Pancreas (tissue), 10 donors: Measurements from ENCODE around the gene PHF2. TPM values are rescaled to one million over a fixed set of nuclear protein-coding genes. Genes with fewer than 3 reads are reported as not detected.

Source experiments
- ATAC-seq, 4 donors: fragments of 200-7000 bp; cut with Tn5 transposase; one replicate each; pipeline versions ENCODE4 v1.8.0 to v1.9.1; 2020; ENCODE audit warnings: mild to moderate bottlenecking in 4 of 4, moderate library complexity in 4 of 4
- DNase-seq, 6 donors: peaks; one replicate each; pipeline ENCODE4 v3.0.0-alpha.2; 2020
- FAIRE-seq: peaks from 2 replicates; lab custom pipeline; 2012; peaks lifted over from hg19 to GRCh38; lab: Jason Lieb, UNC
- H3K27ac ChIP-seq, 4 donors: fragments of 200-600 bp; sonication (generic); 1 replicate in 3 of 4; 2 replicates in 1 of 4; pipeline versions ENCODE4 v1.5.0 to v1.8.0; 2020
- H3K27me3 ChIP-seq, 4 donors: fragments of 200-600 bp; one replicate each; pipeline ENCODE4 v1.8.0; 2021
- H3K36me3 ChIP-seq, 3 donors: fragments of 200-600 bp; sonication (generic) in 1 of 3; one replicate each; pipeline versions ENCODE4 v1.5.0 to v1.8.0; 2020 to 2021
- H3K4me1 ChIP-seq, 3 donors: fragments of 200-600 bp; one replicate each; pipeline ENCODE4 v1.8.0; 2021
- H3K4me3 ChIP-seq, 4 donors: fragments of 200-600 bp; sonication (generic) in 2 of 4; one replicate each; pipeline versions ENCODE4 v1.5.0 to v1.8.0; 2020 to 2021
- H3K9me3 ChIP-seq, 4 donors: fragments of 200-600 bp; one replicate each; pipeline ENCODE4 v1.8.0; 2021
- WGBS, 2 donors: extraction: QIAGEN DNeasy Blood & Tissue Kit; methylation state at CpG; one replicate each; pipeline ENCODE4 v1.1.7; 2013; 5-methylcytosine and 5-hydroxymethylcytosine counted together
- intact Hi-C, 3 donors: fragments of 100-400 bp; cut with DNase I; formaldehyde crosslinking; loops; one replicate each; pipeline versions ENCODE4 v1.11.1 to v1.14.2; 2022
- polyA plus RNA-seq, 2 donors: library from polyadenylated mRNA; stranded (reverse); fragments of 200-250 nt; gene quantifications; one replicate each; pipeline ENCODE4 v1.2.3, GENCODE V29; 2013
- total RNA-seq, 6 donors: library from RNA; stranded (reverse); fragmentation: NEBNext Ultra II Directional in 4 of 6; extraction: Animal tissue kit (Norgen Biotek cat#: 25700) in 4 of 6; gene quantifications; one replicate each; pipeline versions ENCODE4 v1.2.1 to v1.2.4, GENCODE V29; 2021 to 2023
- TF ChIP-seq, protein P1 (sequence below), 4 donors: fragments of 200-600 bp; sonication (generic) in 3 of 4; IDR thresholded peaks; one replicate each; pipeline versions ENCODE4 v1.5.0 to v1.8.0; 2021; ENCODE audit warnings: antibody characterized with exemption in 4 of 4
- donor health status: healthy with polysubstance abuse.
- donor health status: DM: no; HTN: no; CAD: no; lungs with moderate emphysema.
- donor health status: DM: no; HTN: no; CAD: no.
- donor health status: control.
- donor health status: control.
- donor health status: Bipolar disorder and iron deficiency.
- donor health status: DM: yes; HTN: yes; CAD: no.
- donor health status: DM: no; HTN: no; CAD: no.
- donor health status: DM: no; HTN: no; CAD: no.
- donor health status: DM: yes; HTN: yes; CAD: no.

The PHF2 gene
- total and polyA plus RNA-seq, 8 donors: 10.8 to 24.8 (median 12.7) TPM

DNA sequence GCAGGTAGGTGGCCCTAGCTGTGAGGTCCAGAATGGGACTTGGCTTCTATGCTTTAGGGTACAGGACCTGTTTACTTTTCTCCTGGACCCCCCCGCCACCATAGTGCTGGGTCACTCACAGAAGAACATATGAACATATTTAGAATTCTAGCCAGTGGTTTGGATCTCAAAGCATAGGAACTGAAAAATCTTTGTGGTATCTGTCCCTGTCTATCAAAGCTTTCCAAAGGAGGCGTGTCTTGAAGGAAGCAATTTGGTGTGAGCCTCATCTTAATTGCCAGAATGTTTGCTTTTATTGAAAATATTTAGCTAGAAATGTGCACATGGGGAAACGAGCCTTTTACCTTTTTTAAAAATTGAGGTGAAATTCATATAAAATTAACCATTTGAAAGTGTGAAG lies 6.2 kb downstream of the PHF2 start:
- Histone ChIP-seq H3K4me3 (no peak overlapping the region), H3K27me3 (no peaks in the 10 kb centered on the region), H3K36me3 (no peaks in the 10 kb centered on the region), H3K4me1 (peaks cover 39 to 44% (median 44%) of the 10 kb centered on the region in 3 donors), H3K27ac (peak overlapping the region; percentile 61 to 87 (median 80)), H3K9me3 (no peaks in the 10 kb centered on the region)
- TF ChIP-seq, protein P1, sequence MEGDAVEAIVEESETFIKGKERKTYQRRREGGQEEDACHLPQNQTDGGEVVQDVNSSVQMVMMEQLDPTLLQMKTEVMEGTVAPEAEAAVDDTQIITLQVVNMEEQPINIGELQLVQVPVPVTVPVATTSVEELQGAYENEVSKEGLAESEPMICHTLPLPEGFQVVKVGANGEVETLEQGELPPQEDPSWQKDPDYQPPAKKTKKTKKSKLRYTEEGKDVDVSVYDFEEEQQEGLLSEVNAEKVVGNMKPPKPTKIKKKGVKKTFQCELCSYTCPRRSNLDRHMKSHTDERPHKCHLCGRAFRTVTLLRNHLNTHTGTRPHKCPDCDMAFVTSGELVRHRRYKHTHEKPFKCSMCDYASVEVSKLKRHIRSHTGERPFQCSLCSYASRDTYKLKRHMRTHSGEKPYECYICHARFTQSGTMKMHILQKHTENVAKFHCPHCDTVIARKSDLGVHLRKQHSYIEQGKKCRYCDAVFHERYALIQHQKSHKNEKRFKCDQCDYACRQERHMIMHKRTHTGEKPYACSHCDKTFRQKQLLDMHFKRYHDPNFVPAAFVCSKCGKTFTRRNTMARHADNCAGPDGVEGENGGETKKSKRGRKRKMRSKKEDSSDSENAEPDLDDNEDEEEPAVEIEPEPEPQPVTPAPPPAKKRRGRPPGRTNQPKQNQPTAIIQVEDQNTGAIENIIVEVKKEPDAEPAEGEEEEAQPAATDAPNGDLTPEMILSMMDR (IDR thresholded peaks at IDR 0.05): no peak
- no peak for FAIRE-seq
- no peak for DNase-seq
- ATAC-seq: peak in 2 of 4 donors; percentile 1 to 2
- WGBS, 2 donors: 22 to 31% methylated on average over 3 of the region's 3 CpGs
- intact Hi-C loops: no loop called here

DNA sequence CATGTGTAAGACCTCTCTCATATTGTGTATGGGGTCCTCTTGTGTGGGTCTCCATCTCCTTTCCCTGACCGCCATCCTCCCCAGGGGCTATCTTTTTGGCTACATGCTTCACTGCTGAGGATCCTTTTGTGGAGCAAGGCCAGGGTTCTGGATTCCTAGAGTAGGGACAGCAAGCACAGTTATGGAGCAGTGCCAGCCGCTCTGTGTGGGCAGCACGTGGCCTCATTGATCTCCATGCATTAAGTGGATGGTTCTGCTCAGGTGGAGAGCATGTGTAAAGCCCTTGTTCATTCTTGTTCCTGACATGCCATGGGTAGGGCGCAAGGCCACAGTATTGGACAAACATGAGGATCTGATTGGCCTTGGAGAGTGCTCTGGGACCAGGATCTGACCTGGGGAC lies 8.9 kb downstream of the PHF2 start:
- Histone ChIP-seq H3K36me3 (no peaks in the 10 kb centered on the region), H3K9me3 (no peaks in the 10 kb centered on the region), H3K27ac (no peak overlapping the region), H3K27me3 (no peaks in the 10 kb centered on the region), H3K4me3 (no peak overlapping the region), H3K4me1 (peaks cover 43 to 44% (median 43%) of the 10 kb centered on the region in 3 donors)
- FAIRE-seq (no peak), DNase-seq (peak in 1 of 6 donors; percentile 10), ATAC-seq (no peak)
- TF ChIP-seq, protein P1 (IDR thresholded peaks at IDR 0.05): no peak
- intact Hi-C loops: no loop called here
- WGBS, 2 donors: 70 to 75% methylated on average over 4 of the region's 4 CpGs

DNA sequence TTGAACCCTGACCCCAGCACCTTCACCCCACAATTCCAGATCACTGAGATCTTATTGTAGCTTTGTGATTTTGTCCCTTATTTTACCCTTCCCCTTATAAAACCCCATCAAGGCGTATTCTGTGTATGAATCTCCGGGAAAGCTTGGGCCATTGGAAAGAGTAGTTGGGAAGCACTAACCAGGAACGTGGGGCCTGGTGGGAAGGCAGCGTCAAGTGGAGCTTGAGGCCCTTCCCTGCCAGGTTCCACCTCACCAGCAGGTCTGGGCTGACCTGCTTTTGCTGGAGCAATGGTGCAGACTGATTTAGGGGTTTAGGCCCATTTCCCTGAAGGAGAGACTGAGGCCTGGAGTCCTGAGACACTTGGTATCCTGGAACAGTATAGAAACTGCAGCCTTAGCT lies 9.3 kb downstream of the PHF2 start:
- FAIRE-seq: no peak
- H3K4me1 ChIP-seq: peaks cover 38 to 40% (median 39%) of the 10 kb centered on the region in 3 donors
- intact Hi-C loops: no loop called here
- peak in 1 of 6 donors; percentile 3 for DNase-seq
- WGBS, 2 donors: 93 to 99% methylated on average over 4 of the region's 4 CpGs
- no peak overlapping the region for H3K27ac ChIP-seq
- no peak overlapping the region for H3K4me3 ChIP-seq
- TF ChIP-seq, protein P1 (IDR thresholded peaks at IDR 0.05): no peak
- H3K9me3 ChIP-seq: no peaks in the 10 kb centered on the region
- no peaks in the 10 kb centered on the region for H3K27me3 ChIP-seq
- H3K36me3 ChIP-seq: no peaks in the 10 kb centered on the region
- ATAC-seq: no peak

DNA sequence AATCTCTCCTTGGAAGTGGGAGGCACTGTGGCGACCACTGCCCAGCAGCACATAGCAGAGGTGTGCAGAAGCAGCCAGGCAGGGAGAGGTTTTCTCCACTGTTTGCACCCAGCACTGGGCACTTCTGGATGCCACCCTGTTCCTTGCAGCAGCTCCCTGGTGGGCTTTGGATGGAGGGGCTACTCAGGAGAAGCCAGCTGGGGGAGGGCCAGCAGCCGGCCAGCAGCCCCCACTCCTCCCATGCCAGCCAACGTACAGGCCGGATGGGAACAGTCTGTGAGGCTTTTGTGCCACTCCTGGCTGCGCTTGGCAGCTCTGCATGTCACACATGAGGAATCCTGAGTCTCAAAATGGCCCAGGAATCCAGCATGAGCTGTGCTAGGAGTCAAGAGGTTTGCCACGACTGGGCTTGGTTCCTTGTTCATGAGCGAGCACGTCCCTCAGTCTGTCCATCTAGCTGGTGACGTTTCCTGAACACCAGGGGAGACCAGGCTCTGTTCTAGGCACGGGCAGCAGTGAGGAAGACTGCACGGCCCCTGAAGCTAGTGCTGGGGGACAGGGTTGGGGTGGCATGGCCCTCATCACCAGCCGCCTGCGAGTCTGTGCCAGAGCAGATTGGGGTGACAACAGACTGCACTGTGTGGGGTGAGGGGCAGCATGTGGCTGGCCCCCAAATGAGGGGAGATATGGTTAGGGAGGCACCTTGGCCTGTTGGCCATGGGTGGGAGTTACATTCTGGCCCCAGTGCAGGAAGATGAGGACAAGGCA lies 10.1 kb downstream of the PHF2 start:
- H3K4me1 ChIP-seq: peaks cover 31 to 33% (median 32%) of the 10 kb centered on the region in 3 donors
- 88 to 90% methylated on average over 13 of the region's 13 CpGs for WGBS, 2 donors
- no peaks in the 10 kb centered on the region for H3K27me3 ChIP-seq

More for the DNA sequence above, 10.1 kb downstream of the PHF2 start:
- H3K9me3 ChIP-seq: no peaks in the 10 kb centered on the region
- no peaks in the 10 kb centered on the region for H3K36me3 ChIP-seq
- no peak for FAIRE-seq
- DNase-seq: peak in 1 of 6 donors; percentile 7
- TF ChIP-seq, protein P1 (IDR thresholded peaks at IDR 0.05): no peak
- H3K27ac ChIP-seq: no peak overlapping the region
- no peak overlapping the region for H3K4me3 ChIP-seq
- no peak for ATAC-seq
- intact Hi-C loops: no loop called here
